AG10803 (cell line): ENCODE measurements around the gene LRFN5.

Experiments used
- DNase-seq: peaks from one replicate; pipeline ENCODE4 v3.0.0; 2010; ENCODE audit warnings: low read depth
- H3K4me3 ChIP-seq: 2 replicates; pipeline ENCODE4 v1.5.1; 2011; ENCODE audit warnings: mild to moderate bottlenecking, low read length, control low read depth
- TF ChIP-seq, protein P1 (sequence below): conservative IDR thresholded peaks from 2 replicates; pipeline ENCODE4 v1.5.1; 2011; ENCODE audit warnings: mild to moderate bottlenecking, low read length, control low read depth, inconsistent platforms

LRFN5 gene

DNA sequence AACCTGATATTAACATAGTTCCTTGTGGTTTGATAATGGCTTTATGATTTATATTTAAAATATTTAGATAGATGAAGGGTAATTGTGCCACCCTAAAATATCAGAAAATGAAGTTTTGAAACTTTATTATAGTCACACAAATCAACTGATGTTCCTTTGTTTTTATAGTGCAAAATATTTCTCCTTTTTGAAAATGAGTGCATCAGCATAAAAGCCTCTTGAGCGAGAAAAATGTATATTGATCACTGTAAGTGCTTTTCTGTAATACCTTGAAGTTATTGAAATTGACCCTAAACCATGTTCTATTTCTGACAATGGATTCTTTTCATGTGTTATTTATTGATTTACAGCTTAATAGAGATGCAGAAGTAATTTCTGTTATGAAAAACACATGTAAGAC, 35.0 kb downstream of the LRFN5 start:
- no peak for DNase-seq
- TF ChIP-seq, protein P1, sequence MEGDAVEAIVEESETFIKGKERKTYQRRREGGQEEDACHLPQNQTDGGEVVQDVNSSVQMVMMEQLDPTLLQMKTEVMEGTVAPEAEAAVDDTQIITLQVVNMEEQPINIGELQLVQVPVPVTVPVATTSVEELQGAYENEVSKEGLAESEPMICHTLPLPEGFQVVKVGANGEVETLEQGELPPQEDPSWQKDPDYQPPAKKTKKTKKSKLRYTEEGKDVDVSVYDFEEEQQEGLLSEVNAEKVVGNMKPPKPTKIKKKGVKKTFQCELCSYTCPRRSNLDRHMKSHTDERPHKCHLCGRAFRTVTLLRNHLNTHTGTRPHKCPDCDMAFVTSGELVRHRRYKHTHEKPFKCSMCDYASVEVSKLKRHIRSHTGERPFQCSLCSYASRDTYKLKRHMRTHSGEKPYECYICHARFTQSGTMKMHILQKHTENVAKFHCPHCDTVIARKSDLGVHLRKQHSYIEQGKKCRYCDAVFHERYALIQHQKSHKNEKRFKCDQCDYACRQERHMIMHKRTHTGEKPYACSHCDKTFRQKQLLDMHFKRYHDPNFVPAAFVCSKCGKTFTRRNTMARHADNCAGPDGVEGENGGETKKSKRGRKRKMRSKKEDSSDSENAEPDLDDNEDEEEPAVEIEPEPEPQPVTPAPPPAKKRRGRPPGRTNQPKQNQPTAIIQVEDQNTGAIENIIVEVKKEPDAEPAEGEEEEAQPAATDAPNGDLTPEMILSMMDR = no peak

DNA sequence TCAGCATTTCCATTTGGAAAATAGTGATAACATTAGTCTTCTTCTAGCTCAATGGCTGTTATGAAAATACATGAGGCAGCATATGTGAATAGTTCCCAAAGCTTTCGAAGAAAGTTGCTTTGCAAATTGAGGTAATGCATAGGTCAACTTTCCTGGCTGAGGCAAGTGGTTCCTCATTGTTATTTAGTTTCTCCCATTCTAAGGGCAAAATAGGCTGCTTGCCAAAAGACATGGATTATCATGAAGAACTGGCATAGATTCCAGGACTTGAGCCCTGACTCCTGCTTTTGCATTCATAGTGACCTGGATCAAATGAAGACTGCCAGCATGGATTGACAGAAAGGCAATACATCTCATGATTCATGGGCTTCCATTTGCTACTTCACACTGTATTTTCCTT, 35.7 kb downstream of the LRFN5 start:
- no peak for DNase-seq
- TF ChIP-seq, protein P1 = no peak
- no peak overlapping the region for H3K4me3 ChIP-seq

More for the DNA sequence above, 35.0 kb downstream of the LRFN5 start:
- H3K4me3 ChIP-seq = no peak overlapping the region

DNA sequence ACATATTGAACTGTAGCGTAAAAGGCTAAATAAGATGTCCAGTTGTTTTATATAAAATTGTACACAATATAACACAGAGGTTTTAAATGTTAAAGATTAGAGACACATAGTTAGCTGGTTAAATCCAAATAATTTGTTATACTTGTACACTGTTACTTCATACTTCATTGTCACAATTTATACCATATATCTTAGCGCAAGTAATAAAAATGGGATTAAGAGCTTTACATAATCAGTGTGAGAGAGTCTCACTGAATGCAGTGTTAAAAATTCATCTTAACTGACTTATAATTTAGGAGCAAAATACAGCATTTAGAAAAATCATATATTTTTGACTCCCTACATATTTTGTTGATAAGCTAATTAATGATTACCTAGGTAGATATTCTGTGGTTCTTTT, 36.1 kb downstream of the LRFN5 start:
- no peak overlapping the region for H3K4me3 ChIP-seq
- TF ChIP-seq, protein P1 = no peak
- no peak for DNase-seq

DNA sequence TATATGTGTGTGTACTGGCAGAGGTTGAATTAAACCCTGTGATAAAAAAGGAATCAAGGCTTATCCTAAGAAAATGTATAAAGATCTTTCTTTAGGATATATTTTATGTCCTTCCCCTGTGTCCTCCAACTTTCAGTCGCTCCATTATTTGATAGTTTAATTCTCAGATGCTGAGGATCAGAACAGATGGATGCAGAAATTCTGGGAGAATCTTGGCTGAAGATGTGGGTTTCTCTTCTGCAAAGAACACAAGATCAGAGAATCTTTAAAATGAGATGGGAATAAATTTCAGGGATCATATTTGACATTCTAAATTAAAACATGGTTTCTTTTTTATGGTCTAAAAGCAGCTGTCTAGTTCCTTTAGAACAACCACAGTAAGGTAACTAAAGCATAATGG, 37.9 kb downstream of the LRFN5 start:
- no peak for DNase-seq
- no peak overlapping the region for H3K4me3 ChIP-seq

DNA sequence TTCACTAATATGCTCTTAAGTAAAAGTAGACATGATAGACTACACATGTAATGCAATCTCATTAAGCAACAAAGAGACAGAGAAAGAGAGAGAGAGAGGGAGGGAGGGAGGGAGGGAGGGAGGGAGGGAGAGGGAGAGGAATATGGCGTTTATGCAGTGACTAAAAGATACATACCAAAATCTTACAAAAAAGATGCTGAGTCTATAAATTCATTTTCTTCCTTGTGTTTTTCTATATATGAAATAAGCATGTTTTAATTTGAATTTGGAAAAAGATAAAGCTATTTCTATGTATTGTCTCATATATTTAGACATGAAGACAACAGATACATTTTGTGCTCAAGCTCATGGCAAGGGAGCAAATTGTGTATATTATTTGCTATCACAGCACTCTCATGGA, 44.1 kb downstream of the LRFN5 start:
- TF ChIP-seq, protein P1 = no peak

More for the DNA sequence above, 37.9 kb downstream of the LRFN5 start:
- TF ChIP-seq, protein P1 = no peak

DNA sequence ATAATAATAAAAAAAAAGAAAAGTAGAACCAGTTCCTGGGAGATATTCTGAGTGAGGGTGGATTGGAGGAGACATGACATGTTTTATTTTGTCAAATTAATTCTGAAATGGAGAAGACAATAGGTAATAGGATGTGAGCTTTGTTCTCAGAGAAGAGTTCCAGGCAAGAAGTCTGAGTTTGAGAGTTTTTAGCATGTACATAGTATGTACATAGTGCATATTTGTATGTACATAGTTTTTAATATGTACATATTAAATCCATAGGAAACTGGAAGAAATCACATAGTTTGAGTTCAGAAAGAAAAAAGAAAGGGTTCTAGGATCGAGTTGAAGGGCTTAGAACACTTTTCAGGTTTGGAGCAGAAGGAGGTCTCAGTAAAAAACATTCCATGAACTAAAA, 47.5 kb downstream of the LRFN5 start:
- DNase-seq = no peak
- TF ChIP-seq, protein P1 = no peak
- H3K4me3 ChIP-seq = no peak overlapping the region

More for the DNA sequence above, 44.1 kb downstream of the LRFN5 start:
- no peak overlapping the region for H3K4me3 ChIP-seq
- no peak for DNase-seq

DNA sequence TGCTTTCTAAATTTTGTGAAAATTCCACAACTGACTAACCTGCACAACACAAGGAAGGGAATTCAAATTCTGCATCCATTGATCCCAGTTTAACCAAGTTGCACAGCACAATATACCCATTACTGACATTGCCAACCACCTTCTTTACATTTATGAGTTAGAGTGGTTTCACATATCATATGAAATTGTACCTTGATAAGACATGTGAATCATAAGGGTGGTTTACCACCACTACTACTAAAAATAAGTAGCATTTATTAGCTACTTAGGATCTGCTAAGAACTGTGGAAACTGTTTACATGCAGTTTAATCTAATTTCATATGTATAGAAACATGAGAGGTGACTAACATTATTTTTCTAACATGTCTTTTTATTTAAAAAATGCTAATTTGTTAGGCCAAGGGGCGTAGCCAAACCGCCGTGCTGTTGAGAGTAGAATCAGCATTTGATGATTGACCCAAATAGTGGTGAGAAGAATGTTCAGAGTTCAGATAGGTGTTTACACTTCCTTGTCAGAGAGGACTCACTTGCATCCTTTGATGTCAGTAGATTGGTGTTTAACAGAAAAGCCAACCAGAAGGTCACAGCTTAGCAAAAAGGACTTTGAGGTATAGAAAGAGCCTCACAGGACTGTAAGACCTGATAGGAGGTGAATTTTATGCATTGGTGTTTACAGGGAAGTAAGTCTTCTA, 56.2 kb downstream of the LRFN5 start:
- no peak for DNase-seq
- H3K4me3 ChIP-seq = no peak overlapping the region
- TF ChIP-seq, protein P1 = no peak
